Esophagus squamous epithelium (tissue), 4 donors: Measurements from ENCODE around the gene PIGL.

ENCODE experiments used
- CTCF ChIP-seq, 6 experiments: fragments of 450-650 bp in 4 of 6; fragments of 200-600 bp in 2 of 6; sonication (generic) in 2 of 6; IDR thresholded peaks; one replicate each; pipeline ENCODE4 v1.5.1; 2016 to 2019; ENCODE audit warnings: antibody characterized with exemption in 6 of 6, mild to moderate bottlenecking in 4 of 6, moderate library complexity in 4 of 6
- POLR2A ChIP-seq, 4 donors: fragments of 450-650 bp; IDR thresholded peaks; one replicate each; pipeline ENCODE4 v1.6.1; 2017; ENCODE audit warnings: antibody characterized with exemption in 4 of 4, mild to moderate bottlenecking in 4 of 4, moderate library complexity in 3 of 4

- TF ChIP-seq CTCF (IDR thresholded peaks at IDR 0.05) (no peak), POLR2A (IDR thresholded peaks at IDR 0.05) (no peak)
Observed at GRCh38 chr17:16353317-16354174, 136.5 kb downstream of the PIGL start, which contains the start of gene CENPV.
